Left kidney (tissue), 2 donors: ENCODE results near the gene UNC13B. TPM values are rescaled to one million over a fixed set of nuclear protein-coding genes. Genes with fewer than 3 reads are reported as not detected.

Experiments
- DNase-seq: peaks from one replicate; pipeline ENCODE4 v3.0.0-alpha.2; 2013
- polyA plus RNA-seq: library from polyadenylated mRNA; unstranded; fragments of 120-200 nt; gene quantifications from one replicate; pipeline ENCODE4 v1.2.1, GENCODE V29; 2013; ENCODE audit not compliant: insufficient read length

Gene UNC13B
- polyA plus RNA-seq, 1 donor, result 27.8 TPM

- DNase-seq, result no peak
These were observed 111.8 kb downstream of the UNC13B start for GRCh38 chr9:35273591-35273990.

GRCh38 chr9:35274993-35275392 is 113.2 kb downstream of the UNC13B start:
- no peak for DNase-seq

GRCh38 chr9:35277171-35277520 is 115.3 kb downstream of the UNC13B start:
- DNase-seq, result no peak

- no peak for DNase-seq
These were observed 116.0 kb downstream of the UNC13B start for GRCh38 chr9:35277628-35278359.

GRCh38 chr9:35279946-35280345 is 118.1 kb downstream of the UNC13B start:
- DNase-seq, result no peak

- no peak for DNase-seq
These were observed 118.6 kb downstream of the UNC13B start for GRCh38 chr9:35280399-35280798.

GRCh38 chr9:35285731-35286130 is 123.9 kb downstream of the UNC13B start:
- DNase-seq, result no peak

GRCh38 chr9:35286381-35286780 is 124.6 kb downstream of the UNC13B start:
- no peak for DNase-seq

GRCh38 chr9:35287987-35288632 is 126.3 kb downstream of the UNC13B start:
- no peak for DNase-seq

GRCh38 chr9:35288778-35289177 is 127.0 kb downstream of the UNC13B start:
- no peak for DNase-seq

- DNase-seq, result no peak
These were observed 131.7 kb downstream of the UNC13B start for GRCh38 chr9:35293376-35293964.

- no peak for DNase-seq
These were observed 132.3 kb downstream of the UNC13B start for GRCh38 chr9:35294066-35294465.

GRCh38 chr9:35294556-35294955 is 132.7 kb downstream of the UNC13B start:
- no peak for DNase-seq

- no peak for DNase-seq
These were observed 133.7 kb downstream of the UNC13B start for GRCh38 chr9:35295369-35296036.

GRCh38 chr9:35303567-35303966 is 141.8 kb downstream of the UNC13B start:
- DNase-seq, result no peak

GRCh38 chr9:35306283-35306682 is 144.5 kb downstream of the UNC13B start:
- no peak for DNase-seq

GRCh38 chr9:35308316-35308715 is 146.5 kb downstream of the UNC13B start:
- no peak for DNase-seq

- DNase-seq, result no peak
These were observed 150.3 kb downstream of the UNC13B start for GRCh38 chr9:35311891-35312639.

GRCh38 chr9:35313460-35313859 is 151.7 kb downstream of the UNC13B start:
- no peak for DNase-seq

- no peak for DNase-seq
These were observed 152.1 kb downstream of the UNC13B start for GRCh38 chr9:35313916-35314315.

GRCh38 chr9:35318741-35319140 is 156.9 kb downstream of the UNC13B start:
- no peak for DNase-seq
